Stimulated activated CD4-positive, alpha-beta T cell treated with anti-CD3 and anti-CD28 coated beads, Interleukin-1b, Interleukin-23, amount 100 ng/mL, for 24 hours (primary cell): Measurements from ENCODE around the gene DNLZ.
"Not testable (repeated sequence)": the region's sequence is repeated elsewhere in the genome, so short reads cannot be mapped to it uniquely, and the experiment has no call there.

Experiments
- DNase-seq, 4 experiments: peaks; one replicate each; pipeline ENCODE4 v3.0.0-alpha.2; 2020; ENCODE audit warnings: low read depth in 4 of 4, low spot score in 1 of 4

The DNLZ gene

DNA sequence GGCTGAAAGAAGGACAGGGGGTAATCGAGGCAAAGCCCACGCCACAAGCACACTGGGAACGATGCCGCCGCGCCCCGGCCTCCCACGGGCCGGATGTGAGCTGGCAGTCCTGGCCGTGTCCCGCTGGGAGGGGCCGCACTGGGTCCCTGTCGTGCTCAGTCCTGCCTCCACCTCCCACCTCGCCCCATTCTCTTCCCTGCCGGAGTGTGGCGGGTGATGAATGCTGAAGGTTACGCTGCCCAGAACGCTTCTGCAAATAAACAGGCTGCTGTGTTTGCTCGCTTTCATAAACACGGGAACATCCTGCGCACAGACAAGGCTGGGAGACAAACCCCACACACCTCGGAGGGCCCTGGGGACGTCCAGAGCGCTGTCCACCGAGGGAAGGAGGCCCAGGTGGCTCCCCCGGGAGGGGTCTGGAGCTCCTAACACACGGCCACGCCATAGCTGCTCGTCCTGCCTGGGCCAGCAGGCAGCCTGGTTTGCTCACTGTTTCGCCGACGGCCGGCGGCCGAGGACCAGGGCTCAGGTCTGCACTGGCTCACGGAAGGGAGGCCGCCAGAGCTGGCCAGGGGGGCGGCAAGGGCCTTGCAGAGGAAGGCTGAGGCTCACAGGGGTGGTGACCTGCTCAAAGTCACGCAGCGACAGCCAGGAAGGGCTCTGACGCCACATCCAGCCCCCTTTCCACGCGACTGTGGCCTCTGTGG is 2.3 kb downstream of the DNLZ start:
- no peak for DNase-seq

- DNase-seq = no peak
Observed at GRCh38 chr9:136359774-136360718, 3.5 kb downstream of the DNLZ start.

DNA sequence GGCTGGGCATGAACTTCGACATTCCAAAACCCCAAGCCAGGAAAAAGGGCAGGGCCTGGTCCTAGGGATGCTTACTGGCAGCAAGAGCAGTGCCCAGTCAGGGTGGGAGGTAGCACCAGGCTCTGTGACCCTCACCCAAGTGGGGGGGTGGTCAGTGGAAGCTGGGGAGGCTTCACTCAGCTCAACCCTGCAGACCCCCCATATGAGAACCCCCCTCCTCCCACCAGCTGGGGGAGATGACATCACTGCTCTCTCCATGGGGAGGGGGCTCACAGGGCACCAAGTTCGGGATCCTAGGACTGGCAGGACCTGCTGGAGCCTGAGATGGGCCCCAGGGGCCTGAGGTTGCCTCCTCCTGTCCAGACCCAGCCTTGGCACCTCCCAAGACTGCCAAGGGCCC is 4.7 kb downstream of the DNLZ start:
- DNase-seq = no peak

DNA sequence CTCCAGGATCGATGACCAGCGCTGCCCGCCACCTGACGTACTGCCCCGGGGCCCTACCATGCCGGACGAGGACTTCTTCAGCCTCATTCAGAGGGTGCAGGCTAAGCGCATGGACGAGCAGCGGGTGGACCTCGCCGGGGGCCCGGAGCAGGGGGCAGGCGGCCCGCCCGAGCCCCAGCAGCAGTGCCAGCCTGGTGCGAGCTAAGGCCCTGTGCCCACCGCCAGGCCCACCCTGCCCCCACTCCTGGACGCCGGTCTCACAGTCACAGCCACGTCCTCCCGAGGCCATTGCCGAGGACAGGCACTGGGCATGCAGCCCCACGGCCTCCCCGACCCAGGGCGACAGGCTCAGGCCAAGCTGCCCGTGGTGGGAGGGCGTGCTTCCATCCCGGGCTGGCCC is 5.5 kb downstream of the DNLZ start:
- no peak for DNase-seq

DNA sequence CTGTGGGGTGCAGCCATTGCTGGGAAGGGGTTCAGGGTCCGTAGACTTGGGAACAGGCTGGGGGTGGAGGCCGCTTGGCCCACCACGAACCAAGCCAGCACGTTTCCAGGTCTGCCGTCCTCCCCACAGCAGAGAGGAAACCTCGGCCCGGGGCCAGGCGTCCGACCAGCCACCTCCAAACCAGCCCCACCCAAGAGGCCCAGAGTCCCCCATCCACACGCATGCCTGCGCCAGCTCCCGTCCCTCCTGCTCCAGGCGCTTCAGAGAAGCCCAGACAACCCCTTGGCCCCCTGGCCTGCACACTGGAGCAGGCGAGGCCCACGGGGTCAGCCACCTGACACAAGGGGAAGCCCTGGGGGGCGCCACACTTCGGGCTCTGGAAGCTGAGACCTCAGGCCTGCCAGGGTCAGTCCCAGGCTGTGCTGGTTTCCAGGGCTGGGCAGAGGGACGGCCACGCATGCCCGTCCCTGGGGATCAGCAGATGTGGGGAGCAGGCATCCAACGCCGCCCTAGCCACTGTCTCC is 6.3 kb downstream of the DNLZ start:
- DNase-seq = no peak

DNA sequence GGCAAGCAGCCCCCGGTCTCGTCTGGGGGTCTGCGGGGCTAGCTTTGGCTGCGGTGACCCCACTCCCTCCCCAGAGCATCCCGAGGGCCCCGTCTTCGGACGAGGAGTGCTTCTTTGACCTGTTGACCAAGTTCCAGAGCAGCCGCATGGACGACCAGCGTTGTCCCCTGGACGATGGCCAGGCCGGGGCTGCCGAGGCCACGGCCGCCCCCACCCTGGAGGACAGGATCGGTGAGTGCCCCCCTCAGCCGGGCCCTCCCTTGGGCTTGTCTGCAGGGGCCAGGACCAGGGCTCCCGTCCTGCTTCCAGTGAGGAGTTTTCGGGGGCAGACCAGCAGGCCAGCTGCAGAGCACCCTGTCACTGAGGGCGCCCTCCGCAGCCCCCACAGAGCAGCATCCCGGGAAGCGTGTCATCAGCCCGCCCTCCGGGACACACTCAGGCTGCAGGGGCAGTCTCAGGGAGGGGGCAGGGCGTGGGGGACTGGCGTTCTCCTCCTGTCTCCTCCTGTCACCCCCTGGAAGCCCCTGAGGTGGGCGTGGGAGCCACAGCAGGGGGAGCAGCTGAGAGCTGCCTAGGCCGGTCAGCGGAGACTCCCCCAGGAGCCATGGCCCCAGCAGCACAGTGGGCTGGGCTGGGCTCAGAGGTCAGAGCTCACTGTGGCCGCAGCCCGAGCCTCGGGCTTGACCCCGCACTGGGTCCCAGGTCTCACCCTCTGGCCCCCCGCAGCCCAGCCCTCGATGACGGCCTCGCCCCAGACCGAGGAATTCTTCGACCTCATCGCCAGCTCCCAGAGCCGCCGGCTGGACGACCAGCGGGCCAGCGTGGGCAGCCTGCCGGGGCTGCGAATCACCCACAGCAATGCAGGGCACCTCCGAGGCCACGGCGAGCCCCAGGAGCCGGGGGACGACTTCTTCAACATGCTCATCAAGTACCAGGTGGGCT is 7.7 kb downstream of the DNLZ start:
- DNase-seq = no peak

DNA sequence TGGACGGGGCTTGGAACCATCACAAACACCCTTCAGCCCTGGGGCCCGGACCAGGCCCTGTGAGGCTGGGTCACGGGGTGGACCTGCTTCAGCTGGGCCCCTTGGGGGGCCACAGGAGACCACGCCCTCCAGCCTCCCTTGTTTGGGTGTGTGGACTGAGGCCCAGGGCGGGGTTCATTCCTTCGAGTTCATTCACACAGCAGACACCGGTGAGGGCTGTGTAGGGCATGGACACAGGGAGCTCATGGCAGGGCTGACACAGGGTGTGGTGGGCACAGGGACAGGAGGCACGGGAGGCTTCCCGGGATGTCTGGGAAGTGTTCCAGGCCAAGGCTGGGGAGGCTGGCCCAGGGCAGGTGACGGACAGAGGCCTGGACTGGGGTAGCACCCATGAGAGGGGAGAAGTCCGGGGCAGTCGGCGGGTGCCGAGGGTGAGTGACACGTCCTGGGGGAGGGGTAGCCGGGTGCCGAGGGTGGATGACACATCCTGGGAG is 8.9 kb downstream of the DNLZ start:
- no peak for DNase-seq

GRCh38 chr9:136353757-136354488 is 9.6 kb downstream of the DNLZ start:
- DNase-seq = no peak

GRCh38 chr9:136353088-136353487 is 10.5 kb downstream of the DNLZ start:
- no peak for DNase-seq

- no peak for DNase-seq
Observed at GRCh38 chr9:136352682-136353081, 10.9 kb downstream of the DNLZ start.

- DNase-seq = not testable (repeated sequence)
Observed at GRCh38 chr9:136351868-136352267, 11.7 kb downstream of the DNLZ start.

DNA sequence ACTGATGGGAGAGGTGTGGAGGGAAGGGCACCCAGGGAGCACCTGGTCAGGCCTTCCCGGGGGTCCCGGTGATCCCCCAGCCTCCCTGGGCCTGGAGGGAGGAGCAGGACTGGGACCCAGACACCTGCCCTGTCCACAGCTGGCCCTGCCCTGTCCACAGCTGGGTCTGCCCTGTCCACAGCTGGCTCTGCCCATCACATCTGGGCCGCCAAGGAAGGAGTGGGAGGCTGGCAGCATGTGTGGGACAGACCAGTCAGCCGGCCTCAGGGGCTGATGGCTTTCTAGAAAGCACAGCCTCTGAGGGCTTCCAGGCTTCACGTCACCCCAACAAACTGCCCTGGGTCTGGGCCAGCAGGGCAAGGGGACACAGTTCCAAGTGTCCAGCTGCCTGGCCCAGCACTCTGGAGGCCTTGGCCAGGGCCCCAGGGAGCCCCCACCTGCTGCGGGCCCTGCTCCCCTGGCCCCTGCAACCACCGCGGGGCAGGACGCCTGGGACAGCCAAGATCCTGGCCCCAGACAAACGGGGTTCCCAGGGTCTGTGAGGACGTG is 12.2 kb downstream of the DNLZ start:
- no peak for DNase-seq

- DNase-seq = no peak
Observed at GRCh38 chr9:136349546-136349945, 14.0 kb downstream of the DNLZ start.

GRCh38 chr9:136348691-136349090 is 14.9 kb downstream of the DNLZ start:
- no peak for DNase-seq

DNA sequence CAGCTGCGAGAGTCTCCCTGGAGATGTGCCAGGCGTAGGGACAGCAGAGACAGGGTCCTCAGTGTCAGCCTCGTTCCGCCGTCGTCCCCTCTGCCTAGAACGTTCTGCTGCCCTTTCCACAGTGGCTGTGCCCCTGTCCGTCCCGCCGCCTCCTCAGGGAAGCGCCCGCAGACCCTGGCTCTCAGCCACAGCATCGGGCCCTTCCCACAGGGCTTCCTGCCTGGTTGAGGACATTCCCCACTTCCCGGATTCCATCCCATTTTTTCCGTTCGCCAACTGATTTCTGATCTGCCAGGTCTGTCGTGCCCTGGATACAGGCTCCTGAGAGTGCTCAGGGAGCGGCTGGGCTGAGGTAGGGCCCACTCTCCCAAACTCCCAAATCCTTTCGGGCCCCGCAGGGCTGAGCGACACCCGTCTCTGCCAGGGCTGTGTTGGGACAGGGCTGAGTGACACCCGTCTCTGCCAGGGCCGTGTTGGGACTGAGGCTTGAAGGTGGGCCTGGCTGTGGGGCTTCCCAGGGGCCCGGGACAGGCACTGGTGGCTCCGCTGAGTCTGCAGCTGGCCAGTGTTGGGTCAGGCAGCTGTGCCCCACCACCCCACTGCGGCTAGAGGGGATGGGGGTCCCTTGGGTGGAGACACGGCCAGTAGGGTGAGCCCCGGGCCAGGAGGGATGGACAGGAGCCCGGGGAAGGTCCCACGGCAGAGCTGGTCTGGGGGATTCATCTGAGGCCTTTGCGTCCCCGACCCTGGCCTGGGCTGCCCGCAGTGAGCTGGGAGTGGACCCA is 15.9 kb downstream of the DNLZ start:
- DNase-seq = no peak

GRCh38 chr9:136346927-136347465 is 16.5 kb downstream of the DNLZ start:
- DNase-seq = no peak

- DNase-seq = no peak
Observed at GRCh38 chr9:136346157-136346481, 17.4 kb downstream of the DNLZ start.

DNA sequence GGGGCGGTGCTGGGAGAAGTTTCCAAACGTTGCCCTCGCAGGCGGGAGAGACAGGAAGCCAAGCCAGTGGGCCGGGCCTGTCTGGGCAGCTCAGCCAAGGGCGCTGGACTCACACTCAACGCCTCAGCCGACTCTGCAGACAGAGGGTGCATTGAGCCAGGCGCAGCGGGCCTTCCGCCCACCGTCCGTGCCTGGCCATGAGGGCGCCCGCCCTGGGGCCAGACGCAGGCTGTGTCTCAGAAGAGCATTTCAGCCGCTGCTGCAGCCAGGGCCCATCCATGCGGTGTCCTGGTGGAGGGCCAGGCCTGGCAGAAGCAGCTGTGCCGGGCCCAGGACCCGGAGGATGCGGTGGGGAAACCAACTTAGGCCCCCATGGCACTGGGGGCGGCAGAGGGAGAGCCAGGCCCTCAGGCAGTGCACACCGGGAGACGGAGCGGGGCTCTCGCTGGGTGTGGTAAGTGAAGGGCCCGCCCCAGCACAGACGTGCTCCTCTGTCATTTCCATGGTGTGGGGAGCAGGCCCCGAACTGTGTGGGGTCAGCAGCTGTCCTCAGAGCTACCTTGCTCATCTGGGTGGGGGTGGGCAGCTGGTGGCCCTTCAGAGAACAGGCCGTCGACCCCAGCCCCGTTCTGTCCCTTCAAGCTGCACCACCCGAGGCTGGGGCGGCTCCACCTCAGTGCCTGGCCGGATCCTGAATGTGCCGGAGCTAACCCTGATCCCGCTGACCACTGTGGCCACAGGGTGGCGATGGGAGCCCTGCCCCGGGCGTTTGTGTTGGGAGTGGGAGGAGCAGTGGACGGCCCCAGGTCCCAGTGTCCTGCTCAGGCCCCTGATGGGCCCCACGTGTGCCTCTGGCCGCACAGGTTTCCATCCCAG is 18.0 kb downstream of the DNLZ start:
- no peak for DNase-seq
